Measurements from ENCODE around the gene NRN1L.

DNA sequence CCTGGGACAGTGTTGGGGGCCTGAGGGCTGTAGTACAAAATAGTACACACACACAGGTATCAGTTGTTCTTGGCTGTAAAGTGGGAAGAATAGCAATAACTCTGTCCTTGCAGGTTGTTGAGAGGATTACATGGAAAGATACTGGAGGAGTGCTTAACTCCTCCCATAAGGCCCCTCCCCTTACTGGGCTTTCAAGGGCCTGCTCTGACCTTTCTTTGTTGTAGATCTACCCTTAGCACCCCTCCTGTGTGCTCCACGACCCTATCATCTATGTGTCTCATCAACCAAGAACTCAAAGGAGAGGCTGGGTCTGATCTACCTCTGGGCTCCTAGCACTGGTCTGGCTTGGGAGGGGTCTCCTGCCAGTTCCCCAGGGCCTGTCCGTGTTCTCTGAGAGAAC is 20.1 kb upstream of the NRN1L start:
- no peak for TF ChIP-seq POLR2AphosphoS5 (IDR thresholded peaks at IDR 0.05; ENCODE audit: low read depth, low read length)
- TF ChIP-seq, protein P1, sequence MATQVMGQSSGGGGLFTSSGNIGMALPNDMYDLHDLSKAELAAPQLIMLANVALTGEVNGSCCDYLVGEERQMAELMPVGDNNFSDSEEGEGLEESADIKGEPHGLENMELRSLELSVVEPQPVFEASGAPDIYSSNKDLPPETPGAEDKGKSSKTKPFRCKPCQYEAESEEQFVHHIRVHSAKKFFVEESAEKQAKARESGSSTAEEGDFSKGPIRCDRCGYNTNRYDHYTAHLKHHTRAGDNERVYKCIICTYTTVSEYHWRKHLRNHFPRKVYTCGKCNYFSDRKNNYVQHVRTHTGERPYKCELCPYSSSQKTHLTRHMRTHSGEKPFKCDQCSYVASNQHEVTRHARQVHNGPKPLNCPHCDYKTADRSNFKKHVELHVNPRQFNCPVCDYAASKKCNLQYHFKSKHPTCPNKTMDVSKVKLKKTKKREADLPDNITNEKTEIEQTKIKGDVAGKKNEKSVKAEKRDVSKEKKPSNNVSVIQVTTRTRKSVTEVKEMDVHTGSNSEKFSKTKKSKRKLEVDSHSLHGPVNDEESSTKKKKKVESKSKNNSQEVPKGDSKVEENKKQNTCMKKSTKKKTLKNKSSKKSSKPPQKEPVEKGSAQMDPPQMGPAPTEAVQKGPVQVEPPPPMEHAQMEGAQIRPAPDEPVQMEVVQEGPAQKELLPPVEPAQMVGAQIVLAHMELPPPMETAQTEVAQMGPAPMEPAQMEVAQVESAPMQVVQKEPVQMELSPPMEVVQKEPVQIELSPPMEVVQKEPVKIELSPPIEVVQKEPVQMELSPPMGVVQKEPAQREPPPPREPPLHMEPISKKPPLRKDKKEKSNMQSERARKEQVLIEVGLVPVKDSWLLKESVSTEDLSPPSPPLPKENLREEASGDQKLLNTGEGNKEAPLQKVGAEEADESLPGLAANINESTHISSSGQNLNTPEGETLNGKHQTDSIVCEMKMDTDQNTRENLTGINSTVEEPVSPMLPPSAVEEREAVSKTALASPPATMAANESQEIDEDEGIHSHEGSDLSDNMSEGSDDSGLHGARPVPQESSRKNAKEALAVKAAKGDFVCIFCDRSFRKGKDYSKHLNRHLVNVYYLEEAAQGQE (IDR thresholded peaks at IDR 0.05; ENCODE audit: insufficient read depth in 1 of 2, low read depth in 2 of 2, low read length in 2 of 2), result no peak
- no peak for TF ChIP-seq SIN3A (IDR thresholded peaks at IDR 0.05; ENCODE audit: borderline replicate concordance, insufficient read depth, low read length)
